GM19452 (cell line): ENCODE measurements around the gene MYBPHL.
A peak's percentile ranks its signal among the peaks of the same experiment; 100 is the strongest.

Experiments
- ATAC-seq: cut with Tn5 transposase; IDR thresholded peaks from one replicate; pipeline ENCODE4 v1.9.1; 2021; ENCODE audit not compliant: unreplicated experiment

MYBPHL gene

GRCh38 chr1:109281680-109282496 is 24.9 kb downstream of the MYBPHL start:
- no peak for ATAC-seq

GRCh38 chr1:109280862-109281261 is 25.9 kb downstream of the MYBPHL start:
- ATAC-seq, result no peak

- no peak for ATAC-seq
Observed at GRCh38 chr1:109279615-109280278, 27.1 kb downstream of the MYBPHL start.

GRCh38 chr1:109277434-109278204 is 29.2 kb downstream of the MYBPHL start:
- peak; percentile 69 for ATAC-seq

GRCh38 chr1:109275706-109276345 is 31.0 kb downstream of the MYBPHL start:
- no peak for ATAC-seq

GRCh38 chr1:109274533-109275476 is 32.0 kb downstream of the MYBPHL start:
- ATAC-seq, result no peak

- no peak for ATAC-seq
Observed at GRCh38 chr1:109273570-109274288, 33.1 kb downstream of the MYBPHL start.

GRCh38 chr1:109272831-109273547 is 33.8 kb downstream of the MYBPHL start:
- ATAC-seq, result no peak

- ATAC-seq, result no peak
Observed at GRCh38 chr1:109272021-109272799, 34.6 kb downstream of the MYBPHL start.

GRCh38 chr1:109271458-109271857 is 35.4 kb downstream of the MYBPHL start:
- ATAC-seq, result no peak

- ATAC-seq, result no peak
Observed at GRCh38 chr1:109270623-109271317, 36.0 kb downstream of the MYBPHL start.

- ATAC-seq, result no peak
Observed at GRCh38 chr1:109269981-109270622, 36.7 kb downstream of the MYBPHL start.

- ATAC-seq, result no peak
Observed at GRCh38 chr1:109269212-109269980, 37.4 kb downstream of the MYBPHL start.

GRCh38 chr1:109268431-109269211 is 38.2 kb downstream of the MYBPHL start:
- no peak for ATAC-seq

- no peak for ATAC-seq
Observed at GRCh38 chr1:109267743-109268300, 39.0 kb downstream of the MYBPHL start.
